ENCODE data around the gene TRIM39. TPM values are rescaled to one million over a fixed set of nuclear protein-coding genes. Genes with fewer than 3 reads are reported as not detected.

Gene TRIM39
- total and polyA plus RNA-seq, 2 of the 13 experiments (the other 11 are each of a cell fraction or from before 2014, with no cell fraction given): 7.7 to 14.6 TPM

- TF ChIP-seq ZNF33A (CRISPR knock-in tag; IDR thresholded peaks at IDR 0.05; ENCODE audit: borderline replicate concordance) (no peak), ARNT2 (CRISPR knock-in tag; IDR thresholded peaks at IDR 0.05; ENCODE audit: low read depth) (peak; percentile 85), HINFP (CRISPR knock-in tag; IDR thresholded peaks at IDR 0.05; ENCODE audit: low read depth) (no peak), GTF3A (CRISPR knock-in tag; conservative IDR thresholded peaks at IDR 0.05) (peak; percentile 81; the same call in 1 of the 2 replicates), TFE3 (CRISPR knock-in tag; IDR thresholded peaks at IDR 0.05) (no peak; the same call in 1 of the 2 replicates), PHF20 (CRISPR knock-in tag; IDR thresholded peaks at IDR 0.05) (peak; percentile 83), ZBTB26 (CRISPR knock-in tag; IDR thresholded peaks at IDR 0.05; ENCODE audit: borderline replicate concordance) (no peak), HNF1B (CRISPR knock-in tag; IDR thresholded peaks at IDR 0.05) (peak; percentile 81), ZBTB33 (CRISPR knock-in tag; IDR thresholded peaks at IDR 0.05) (0 out of 2 replicates have a peak, but pooled peaks have one; percentile 19), ZNF792 (CRISPR knock-in tag; IDR thresholded peaks at IDR 0.05) (no peak; the same call in 1 of the 2 replicates), ZNF737 (CRISPR knock-in tag; IDR thresholded peaks at IDR 0.05; ENCODE audit: borderline replicate concordance) (0 out of 2 replicates have a peak, but pooled peaks have one; percentile 24), SRSF9 (IDR thresholded peaks at IDR 0.05; ENCODE audit: borderline replicate concordance, insufficient read depth, low read depth, low read length, poor library complexity, severe bottlenecking) (no peak), HNF1A (IDR thresholded peaks at IDR 0.05; ENCODE audit: low read depth) (no peak), HNF1A (CRISPR knock-in tag; IDR thresholded peaks at IDR 0.05; ENCODE audit: borderline replicate concordance) (0 out of 2 replicates have a peak, but pooled peaks have one; percentile 14), ZNF34 (CRISPR knock-in tag; IDR thresholded peaks at IDR 0.05; ENCODE audit: borderline replicate concordance) (no peak)
Observed at GRCh38 chr6:30326526-30327231, at the start of gene TRIM39 (continued).
